ENCODE measurements around the gene PTCRA. TPM values are rescaled to one million over a fixed set of nuclear protein-coding genes. Genes with fewer than 3 reads are reported as not detected.
A peak's percentile ranks its signal among the peaks of the same experiment; 100 is the strongest.
"Not testable (repeated sequence)": the region's sequence is repeated elsewhere in the genome, so short reads cannot be mapped to it uniquely, and the experiment has no call there.

Gene PTCRA
- total and polyA plus RNA-seq, 9 donors = 0.16 to 0.27 (median 0.25) TPM; not detected in 6

DNA sequence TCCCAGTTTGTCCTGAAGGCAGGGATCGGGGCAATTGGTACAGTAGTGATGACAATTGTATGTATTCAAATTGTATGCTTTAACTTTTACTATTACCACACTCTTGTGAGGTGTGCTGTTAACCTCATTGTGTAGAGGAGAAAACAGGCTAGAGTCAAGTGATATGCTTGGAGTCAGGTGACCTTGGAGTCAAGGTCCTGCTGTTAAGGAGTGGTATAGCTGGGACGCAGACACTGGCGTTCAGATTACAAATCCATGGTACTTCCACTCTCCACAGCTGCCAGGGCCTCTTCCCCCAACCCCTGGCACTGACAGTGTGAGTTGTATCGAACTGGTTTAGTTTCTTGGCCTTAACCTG, 23.9 kb downstream of the PTCRA start:
- Histone ChIP-seq H3K4me1 (ENCODE audit: control insufficient read depth, insufficient read depth, low read length) (no peaks in the 10 kb centered on the region), H3K4me3 (ENCODE audit: low read length) (no peak overlapping the region), H3K27ac (ENCODE audit: low read length) (no peak overlapping the region), H3K36me3 (ENCODE audit: control insufficient read depth, insufficient read depth, low read length) (peaks cover 59% of the 10 kb centered on the region), H3K9me3 (replicated peaks; ENCODE audit: control insufficient read depth, low read depth, low read length) (no peaks in the 10 kb centered on the region), H3K27me3 (ENCODE audit: control insufficient read depth, insufficient read depth, low read length) (no peaks in the 10 kb centered on the region)
- DNase-seq = no peak
- no CpG with 5 or more reads among the region's 4 CpGs for WGBS (ENCODE audit: insufficient coverage)

- no CpG with 5 or more reads among the region's 6 CpGs for WGBS (ENCODE audit: insufficient coverage)
- Histone ChIP-seq H3K27ac (ENCODE audit: low read length) (no peak overlapping the region), H3K9me3 (replicated peaks; ENCODE audit: control insufficient read depth, low read depth, low read length) (no peaks in the 10 kb centered on the region), H3K4me3 (ENCODE audit: low read length) (no peak overlapping the region), H3K36me3 (ENCODE audit: control insufficient read depth, insufficient read depth, low read length) (peaks cover 55% of the 10 kb centered on the region), H3K27me3 (ENCODE audit: control insufficient read depth, insufficient read depth, low read length) (no peaks in the 10 kb centered on the region), H3K4me1 (ENCODE audit: control insufficient read depth, insufficient read depth, low read length) (no peaks in the 10 kb centered on the region)
- no peak for DNase-seq
Measured at GRCh38 chr6:42940493-42941045, 24.7 kb downstream of the PTCRA start.

DNA sequence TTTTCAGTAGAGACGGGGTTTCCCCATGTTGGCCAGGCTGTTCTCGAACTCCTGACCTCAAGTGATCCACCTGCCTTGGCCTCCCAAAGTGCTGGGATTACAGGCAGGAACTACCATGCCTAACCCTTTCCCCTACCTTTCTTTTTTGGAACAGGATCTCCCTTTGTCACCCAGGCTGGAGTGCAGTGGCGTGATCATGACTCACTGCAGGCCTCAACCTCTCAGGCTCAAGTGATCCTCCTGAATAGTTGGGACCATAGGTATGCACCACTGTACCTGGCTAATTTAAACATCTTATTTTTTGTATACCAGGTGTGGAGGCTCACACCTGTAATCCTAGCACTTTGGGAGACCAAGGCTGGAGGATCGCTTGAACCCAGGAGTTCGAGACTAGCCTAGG, 25.5 kb downstream of the PTCRA start:
- H3K27ac ChIP-seq (ENCODE audit: low read length); H3K4me3 ChIP-seq (ENCODE audit: low read length); H3K9me3 ChIP-seq (replicated peaks; ENCODE audit: control insufficient read depth, low read depth, low read length); H3K4me1 ChIP-seq (ENCODE audit: control insufficient read depth, insufficient read depth, low read length); DNase-seq; H3K27me3 ChIP-seq (ENCODE audit: control insufficient read depth, insufficient read depth, low read length): not testable (repeated sequence)
- peaks cover 47% of the 10 kb centered on the region for H3K36me3 ChIP-seq (ENCODE audit: control insufficient read depth, insufficient read depth, low read length)
- WGBS (ENCODE audit: insufficient coverage) = 93% methylated on average over 2 of the region's 5 CpGs

- H3K9me3 ChIP-seq (replicated peaks; ENCODE audit: control insufficient read depth, low read depth, low read length) = no peaks in the 10 kb centered on the region
- no peaks in the 10 kb centered on the region for H3K4me1 ChIP-seq (ENCODE audit: control insufficient read depth, insufficient read depth, low read length)
- H3K27me3 ChIP-seq (ENCODE audit: control insufficient read depth, insufficient read depth, low read length) = no peaks in the 10 kb centered on the region
- no peak overlapping the region for H3K27ac ChIP-seq (ENCODE audit: low read length)
- H3K4me3 ChIP-seq (ENCODE audit: low read length) = no peak overlapping the region
- H3K36me3 ChIP-seq (ENCODE audit: control insufficient read depth, insufficient read depth, low read length) = peaks cover 37% of the 10 kb centered on the region
- no peak for DNase-seq
- 58% methylated on average over 3 of the region's 7 CpGs for WGBS (ENCODE audit: insufficient coverage)
Measured at GRCh38 chr6:42942444-42942843, 26.6 kb downstream of the PTCRA start.

DNA sequence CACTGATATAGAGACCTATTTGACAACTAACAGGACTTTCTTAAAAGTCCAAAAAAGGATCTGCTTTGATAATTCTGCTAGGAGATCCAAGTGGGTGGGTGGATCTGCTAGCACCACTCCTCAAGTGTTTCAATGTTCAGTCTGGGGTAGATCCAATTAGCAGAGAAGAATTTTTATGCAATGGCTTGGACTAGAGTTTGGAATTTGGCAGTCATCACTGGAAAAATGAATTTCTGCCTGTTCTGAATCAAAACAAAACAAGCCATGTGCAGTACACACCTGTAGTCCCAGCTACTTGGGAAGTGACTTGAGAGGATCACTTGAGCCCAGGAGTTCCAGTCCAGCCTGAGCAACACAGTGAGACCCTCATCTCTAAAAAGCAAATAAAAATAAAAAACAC, 32.1 kb downstream of the PTCRA start:
- Histone ChIP-seq H3K27me3 (ENCODE audit: control insufficient read depth, insufficient read depth, low read length) (no peaks in the 10 kb centered on the region), H3K4me3 (ENCODE audit: low read length) (no peak overlapping the region), H3K4me1 (ENCODE audit: control insufficient read depth, insufficient read depth, low read length) (no peaks in the 10 kb centered on the region), H3K9me3 (replicated peaks; ENCODE audit: control insufficient read depth, low read depth, low read length) (no peaks in the 10 kb centered on the region), H3K27ac (ENCODE audit: low read length) (no peak overlapping the region), H3K36me3 (ENCODE audit: control insufficient read depth, insufficient read depth, low read length) (peaks cover 7% of the 10 kb centered on the region)
- DNase-seq = peak; percentile 67

DNA sequence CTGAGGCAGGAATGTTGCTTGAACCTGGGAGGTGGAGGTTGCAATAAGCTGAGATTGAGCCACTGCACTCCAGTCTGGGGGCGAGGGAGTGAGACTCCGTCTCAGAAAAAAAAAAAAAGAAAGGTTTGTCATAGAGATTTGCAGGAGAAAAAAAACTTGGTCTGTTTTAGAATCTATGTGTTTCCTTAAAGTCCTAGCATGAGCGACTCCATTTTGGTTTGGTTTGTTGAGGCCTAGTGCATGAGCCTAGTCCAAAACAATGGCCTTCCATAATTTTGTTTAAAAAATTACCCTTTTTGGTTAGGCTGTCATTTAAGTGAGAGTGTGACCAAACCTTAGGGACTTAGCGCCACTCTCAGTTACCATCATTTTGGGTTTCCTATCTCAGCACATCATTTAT, 36.5 kb downstream of the PTCRA start:
- Histone ChIP-seq H3K27ac (ENCODE audit: low read length) (no peak overlapping the region), H3K4me3 (ENCODE audit: low read length) (no peak overlapping the region), H3K27me3 (ENCODE audit: control insufficient read depth, insufficient read depth, low read length) (no peaks in the 10 kb centered on the region), H3K4me1 (ENCODE audit: control insufficient read depth, insufficient read depth, low read length) (no peaks in the 10 kb centered on the region), H3K36me3 (ENCODE audit: control insufficient read depth, insufficient read depth, low read length) (no peaks in the 10 kb centered on the region), H3K9me3 (replicated peaks; ENCODE audit: control insufficient read depth, low read depth, low read length) (no peaks in the 10 kb centered on the region)
- DNase-seq = no peak
- WGBS (ENCODE audit: insufficient coverage) = 50% methylated on average over 2 of the region's 4 CpGs

DNA sequence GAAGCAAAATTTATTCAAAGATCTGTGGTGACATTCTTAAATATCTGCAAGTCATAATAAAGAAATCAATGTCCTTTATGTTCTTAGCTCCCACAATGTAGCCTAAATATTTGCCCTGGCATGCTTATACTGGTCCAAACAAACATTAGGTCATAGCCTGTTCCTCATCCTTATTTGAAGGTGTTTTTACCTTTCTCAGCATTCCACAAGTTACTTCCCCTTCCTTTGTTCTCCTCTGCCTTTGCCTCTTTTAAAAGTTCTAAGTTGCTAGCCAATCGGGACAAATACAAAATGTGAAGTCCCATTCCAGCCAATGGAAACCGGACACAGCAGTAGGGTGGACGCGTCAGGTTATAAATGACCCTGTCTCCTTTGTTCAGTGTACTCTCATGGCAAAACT, 38.6 kb downstream of the PTCRA start:
- WGBS (ENCODE audit: insufficient coverage) = 86% methylated on average over 3 of the region's 4 CpGs
- not testable (repeated sequence) for H3K4me1 ChIP-seq (ENCODE audit: control insufficient read depth, insufficient read depth, low read length); H3K36me3 ChIP-seq (ENCODE audit: control insufficient read depth, insufficient read depth, low read length); DNase-seq; H3K27me3 ChIP-seq (ENCODE audit: control insufficient read depth, insufficient read depth, low read length); H3K27ac ChIP-seq (ENCODE audit: low read length); H3K4me3 ChIP-seq (ENCODE audit: low read length); H3K9me3 ChIP-seq (replicated peaks; ENCODE audit: control insufficient read depth, low read depth, low read length)

- no CpG with 5 or more reads among the region's 8 CpGs for WGBS (ENCODE audit: insufficient coverage)
Measured at GRCh38 chr6:42958125-42958524, 42.3 kb downstream of the PTCRA start.

GRCh38 chr6:42959917-42960242, 44.0 kb downstream of the PTCRA start:
- DNase-seq = no peak
- Histone ChIP-seq H3K4me1 (ENCODE audit: control insufficient read depth, insufficient read depth, low read length) (peaks cover 13% of the 10 kb centered on the region), H3K27me3 (ENCODE audit: control insufficient read depth, insufficient read depth, low read length) (peaks cover 11% of the 10 kb centered on the region), H3K36me3 (ENCODE audit: control insufficient read depth, insufficient read depth, low read length) (peaks cover 27% of the 10 kb centered on the region), H3K4me3 (ENCODE audit: low read length) (peak overlapping the region; percentile 46), H3K27ac (ENCODE audit: low read length) (no peak overlapping the region), H3K9me3 (replicated peaks; ENCODE audit: control insufficient read depth, low read depth, low read length) (no peaks in the 10 kb centered on the region)
- WGBS (ENCODE audit: insufficient coverage) = 17% methylated on average over 8 of the region's 13 CpGs

More at GRCh38 chr6:42958125-42958524, 42.3 kb downstream of the PTCRA start:
- peaks cover 13% of the 10 kb centered on the region for H3K4me1 ChIP-seq (ENCODE audit: control insufficient read depth, insufficient read depth, low read length)
- peaks cover 10% of the 10 kb centered on the region for H3K36me3 ChIP-seq (ENCODE audit: control insufficient read depth, insufficient read depth, low read length)
- H3K9me3 ChIP-seq (replicated peaks; ENCODE audit: control insufficient read depth, low read depth, low read length) = no peaks in the 10 kb centered on the region
- peaks cover 11% of the 10 kb centered on the region for H3K27me3 ChIP-seq (ENCODE audit: control insufficient read depth, insufficient read depth, low read length)
- H3K4me3 ChIP-seq (ENCODE audit: low read length) = no peak overlapping the region
- no peak for DNase-seq
- H3K27ac ChIP-seq (ENCODE audit: low read length) = no peak overlapping the region

- Histone ChIP-seq H3K36me3 (ENCODE audit: control insufficient read depth, insufficient read depth, low read length) (peaks cover 32% of the 10 kb centered on the region), H3K9me3 (replicated peaks; ENCODE audit: control insufficient read depth, low read depth, low read length) (no peaks in the 10 kb centered on the region), H3K27me3 (ENCODE audit: control insufficient read depth, insufficient read depth, low read length) (peaks cover 11% of the 10 kb centered on the region), H3K27ac (ENCODE audit: low read length) (no peak within 1 kb of the TSS), H3K4me1 (ENCODE audit: control insufficient read depth, insufficient read depth, low read length) (peaks cover 13% of the 10 kb centered on the region), H3K4me3 (ENCODE audit: low read length) (peak within 1 kb of the TSS; percentile 46)
- DNase-seq = peak; percentile 38
- 2% methylated on average over 61 of the region's 62 CpGs for WGBS (ENCODE audit: insufficient coverage)
Measured at GRCh38 chr6:42960243-42961019, 44.6 kb downstream of the PTCRA start, which contains the start of gene GNMT. TSS of gene GNMT (plus strand) at chr6:42960754. CDS start at chr6:42960768, 14 bp downstream.

All from muscle of leg (tissue), 11 donors.